HEK293T (cell line): Measurements from ENCODE around the gene NVL.
A peak's percentile ranks its signal among the peaks of the same experiment; 100 is the strongest.
"Not testable (repeated sequence)": the region's sequence is repeated elsewhere in the genome, so short reads cannot be mapped to it uniquely, and the experiment has no call there.

ENCODE experiments used
- CTCF ChIA-PET: fragments of 350-600 bp; formaldehyde crosslinking; extraction: SDS; loops from one replicate; lab custom pipeline; 2021; ENCODE audit warnings: antibody characterized with exemption, inconsistent platforms; lab: Yijun Ruan, JAX
- POLR2A ChIA-PET: fragments of 350-600 bp; formaldehyde crosslinking; extraction: SDS; loops from one replicate; lab custom pipeline; 2020; ENCODE audit warnings: antibody characterized with exemption, inconsistent platforms; lab: Yijun Ruan, JAX
- DNase-seq: peaks from one replicate; pipeline ENCODE4 v3.0.0; 2012; ENCODE audit warnings: mixed read lengths; ENCODE audit errors: extremely low spot score
- ARNT ChIP-seq: fragments of 450-650 bp; IDR thresholded peaks from 2 replicates; pipeline ENCODE4 v1.6.1; 2017; ENCODE audit warnings: mild to moderate bottlenecking
- BHLHE40 ChIP-seq: fragments of 450-650 bp; IDR thresholded peaks from 2 replicates; pipeline ENCODE4 v1.6.1; 2016; ENCODE audit warnings: mild to moderate bottlenecking, moderate library complexity, borderline replicate concordance
- CTBP1 ChIP-seq: fragments of 450-650 bp; IDR thresholded peaks from 2 replicates; pipeline ENCODE4 v1.6.1; 2016; ENCODE audit warnings: borderline replicate concordance
- ELF4 ChIP-seq: fragments of 450-650 bp; IDR thresholded peaks from 2 replicates; pipeline ENCODE4 v1.6.1; 2017; ENCODE audit warnings: antibody characterized with exemption
- FOXA1 ChIP-seq: fragments of 450-650 bp; IDR thresholded peaks from 2 replicates; pipeline ENCODE4 v1.6.1; 2016; ENCODE audit warnings: mild to moderate bottlenecking
- FOXK2 ChIP-seq: fragments of 450-650 bp; IDR thresholded peaks from 2 replicates; pipeline ENCODE4 v1.6.1; 2016; ENCODE audit warnings: mild to moderate bottlenecking
- FOXM1 ChIP-seq: fragments of 450-650 bp; IDR thresholded peaks from 2 replicates; pipeline ENCODE4 v1.6.1; 2017; ENCODE audit warnings: mild to moderate bottlenecking, borderline replicate concordance
- HDGF ChIP-seq: fragments of 450-650 bp; IDR thresholded peaks from 2 replicates; pipeline ENCODE4 v1.6.1; 2017; ENCODE audit warnings: antibody characterized with exemption, borderline replicate concordance
- L3MBTL2 ChIP-seq: fragments of 450-650 bp; conservative IDR thresholded peaks from 2 replicates; pipeline ENCODE4 v1.6.1; 2016; ENCODE audit warnings: mild to moderate bottlenecking
- LEF1 ChIP-seq: fragments of 450-650 bp; IDR thresholded peaks from 2 replicates; pipeline ENCODE4 v1.6.1; 2017; ENCODE audit warnings: mild to moderate bottlenecking, borderline replicate concordance
- NFRKB ChIP-seq: fragments of 450-650 bp; IDR thresholded peaks from 2 replicates; pipeline ENCODE4 v1.6.1; 2016; ENCODE audit warnings: mild to moderate bottlenecking, moderate library complexity
- PKNOX1 ChIP-seq: fragments of 450-650 bp; IDR thresholded peaks from 2 replicates; pipeline ENCODE4 v1.6.1; 2016
- SP1 ChIP-seq: fragments of 450-650 bp; IDR thresholded peaks from 2 replicates; pipeline ENCODE4 v1.6.1; 2017
- SUZ12 ChIP-seq: fragments of 450-650 bp; IDR thresholded peaks from 2 replicates; pipeline ENCODE4 v1.6.1; 2016; ENCODE audit warnings: mild to moderate bottlenecking
- TARDBP ChIP-seq: fragments of 450-650 bp; IDR thresholded peaks from 2 replicates; pipeline ENCODE4 v1.6.1; 2016
- ZNF384 ChIP-seq: fragments of 450-650 bp; IDR thresholded peaks from 2 replicates; pipeline ENCODE4 v1.6.1; 2016

NVL gene

GRCh38 chr1:224317383-224318045, 12.5 kb downstream of the NVL start:
- ChIA-PET CTCF (interaction anchor here (0.6 kb wide), 1 partner anchor 607 kb away, joined by 4 read pairs; no protein-coding TSS in a partner anchor), POLR2A (interaction anchor here (1.6 kb wide), 1 partner anchor 12 kb away, joined by 4 read pairs; the partner anchor contains the start of gene NVL)
- TF ChIP-seq PKNOX1 (peak; percentile 42), CTBP1 (peak; percentile 80; the same call in 1 of the 2 replicates), SUZ12 (no peak), ARNT (no peak), FOXA1 (peak; percentile 95), ZNF384 (peak; percentile 90)
- DNase-seq = peak; percentile 15

- DNase-seq = no peak
- ChIA-PET POLR2A (interaction anchor here (1.4 kb wide), 1 partner anchor 18 kb away, joined by 3 read pairs; the partner anchor contains the start of gene NVL), CTCF (no interaction called here)
- TF ChIP-seq SP1 (no peak), FOXM1 (no peak), PKNOX1 (no peak), HDGF (no peak), FOXK2 (no peak), ZNF384 (no peak), LEF1 (no peak), FOXA1 (no peak), TARDBP (no peak), ARNT (no peak), NFRKB (no peak), CTBP1 (no peak), ELF4 (no peak), SUZ12 (no peak), L3MBTL2 (no peak), BHLHE40 (no peak)
Measured at GRCh38 chr1:224312025-224312424, 17.9 kb downstream of the NVL start.

GRCh38 chr1:224311503-224311902, 18.5 kb downstream of the NVL start:
- DNase-seq = not testable (repeated sequence)

GRCh38 chr1:224308064-224308463, 21.9 kb downstream of the NVL start:
- DNase-seq = no peak
- POLR2A ChIA-PET = no interaction called here
- TF ChIP-seq FOXK2 (no peak), HDGF (no peak), FOXA1 (no peak), SP1 (no peak), LEF1 (no peak), ELF4 (no peak), NFRKB (no peak), FOXM1 (no peak), BHLHE40 (no peak)
- CTCF ChIA-PET = no interaction called here

More at GRCh38 chr1:224311503-224311902, 18.5 kb downstream of the NVL start:
- CTCF ChIA-PET = not testable (repeated sequence)
- POLR2A ChIA-PET = interaction anchor here (1.4 kb wide), 1 partner anchor 19 kb away, joined by 3 read pairs; the partner anchor contains the start of gene NVL

GRCh38 chr1:224304767-224305166, 25.2 kb downstream of the NVL start:
- TF ChIP-seq FOXA1 (no peak), LEF1 (no peak), TARDBP (no peak), HDGF (no peak), BHLHE40 (no peak), SP1 (no peak), FOXM1 (no peak), CTBP1 (no peak), PKNOX1 (no peak), ELF4 (no peak), ARNT (no peak), SUZ12 (no peak), L3MBTL2 (no peak), FOXK2 (no peak), ZNF384 (no peak), NFRKB (no peak)
- CTCF ChIA-PET = no interaction called here
- POLR2A ChIA-PET = no interaction called here
- DNase-seq = no peak

- POLR2A ChIA-PET = no interaction called here
Measured at GRCh38 chr1:224302947-224303346, 27.0 kb downstream of the NVL start.

More at GRCh38 chr1:224302947-224303346, 27.0 kb downstream of the NVL start:
- CTCF ChIA-PET = no interaction called here
- no peak for DNase-seq
- TF ChIP-seq ELF4 (no peak), FOXA1 (no peak), L3MBTL2 (no peak), BHLHE40 (no peak), SP1 (no peak), TARDBP (no peak), CTBP1 (no peak), ARNT (no peak), HDGF (no peak), SUZ12 (no peak), LEF1 (no peak), FOXM1 (no peak), ZNF384 (no peak)
